AG04450 (cell line): ENCODE results near the gene PCED1B. TPM values are rescaled to one million over a fixed set of nuclear protein-coding genes. Genes with fewer than 3 reads are reported as not detected.
"Not testable (repeated sequence)": the region's sequence is repeated elsewhere in the genome, so short reads cannot be mapped to it uniquely, and the experiment has no call there.

Experiments used
- CTCF ChIA-PET: fragments of 300-600, 350-600 bp; formaldehyde crosslinking; extraction: SDS; loops from one replicate; lab custom pipeline; 2022; ENCODE audit warnings: antibody characterized with exemption, inconsistent platforms; lab: Charles Lee
- POLR2A ChIA-PET: fragments of 350-600 bp; formaldehyde crosslinking; extraction: SDS; loops from one replicate; lab custom pipeline; 2021; ENCODE audit warnings: antibody characterized with exemption, inconsistent platforms; lab: Yijun Ruan, JAX
- DNase-seq: peaks from one replicate; pipeline ENCODE4 v3.0.0-alpha.2; 2011; ENCODE audit warnings: low read depth, low spot score
- H3K27ac ChIP-seq: one replicate; pipeline ENCODE4 v1.5.1; 2012; ENCODE audit warnings: low read depth, low read length, control low read depth
- H3K27me3 ChIP-seq: one replicate; pipeline ENCODE4 v1.6.0; 2012; ENCODE audit warnings: low read length; ENCODE audit not compliant: control insufficient read depth, insufficient read depth
- H3K4me3 ChIP-seq: 2 replicates; pipeline ENCODE4 v1.5.1; 2011; ENCODE audit warnings: mild to moderate bottlenecking, low read depth, low read length, control low read depth
- H3K9me3 ChIP-seq: 2 replicates; pipeline ENCODE4 v1.5.1; 2012; ENCODE audit warnings: low read length; ENCODE audit not compliant: control insufficient read depth, insufficient read depth
- polyA plus RNA-seq: library from polyadenylated mRNA; depleted of rRNA; stranded (reverse); fragments of >200 nt; gene quantifications from 2 replicates; pipeline ENCODE4 v1.2.3, GENCODE V29; 2011
- TF ChIP-seq, protein P1 (sequence below): IDR thresholded peaks from 2 replicates; pipeline ENCODE4 v1.5.1; 2011; ENCODE audit warnings: low read depth, low read length, control low read depth, inconsistent platforms

PCED1B gene
- polyA plus RNA-seq, 1 experiment, result 0.88 TPM

DNA sequence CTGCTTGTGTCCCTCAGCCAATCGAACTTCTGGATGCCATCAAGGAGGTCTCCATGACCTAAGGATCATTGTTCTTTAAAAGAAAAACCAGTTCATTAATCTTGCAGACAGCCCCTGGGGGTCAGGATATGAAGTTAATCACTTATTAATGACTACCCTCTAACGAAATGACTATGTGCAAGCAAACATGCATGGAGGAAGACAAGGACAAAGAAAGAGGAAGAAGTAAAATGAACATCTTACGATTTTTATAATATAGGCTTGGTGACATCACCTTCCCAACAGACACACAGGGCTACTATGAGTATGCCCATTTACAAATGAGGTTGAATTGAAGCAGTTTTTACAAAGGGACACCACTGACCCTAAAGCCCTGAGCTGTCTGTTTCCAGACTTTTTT, 111.5 kb downstream of the PCED1B start:
- ChIA-PET POLR2A (no interaction called here), CTCF (no interaction called here)
- H3K27ac ChIP-seq, result no peak overlapping the region

DNA sequence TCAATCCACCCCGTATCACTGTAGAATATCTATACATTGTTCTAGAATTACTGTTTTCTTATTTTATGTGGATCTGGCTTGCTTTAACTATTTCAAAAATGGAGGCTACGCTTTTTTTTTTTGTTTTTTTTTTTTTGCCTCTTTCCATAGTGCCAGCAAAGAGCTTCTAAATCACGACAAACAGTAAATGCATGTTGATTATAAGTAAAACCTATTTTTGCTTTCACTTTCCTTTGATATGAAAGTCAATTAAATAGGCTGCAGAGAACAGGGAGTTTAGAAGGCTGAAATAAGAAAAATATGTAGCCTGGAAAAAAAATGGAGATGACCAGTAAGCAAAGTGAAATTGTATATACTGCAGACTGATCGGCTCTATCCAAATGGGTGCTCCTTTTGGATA, 112.6 kb downstream of the PCED1B start:
- Histone ChIP-seq H3K27me3 (no peaks in the 10 kb centered on the region), H3K27ac (no peak overlapping the region), H3K4me3 (no peak overlapping the region), H3K9me3 (no peaks in the 10 kb centered on the region)
- TF ChIP-seq, protein P1, sequence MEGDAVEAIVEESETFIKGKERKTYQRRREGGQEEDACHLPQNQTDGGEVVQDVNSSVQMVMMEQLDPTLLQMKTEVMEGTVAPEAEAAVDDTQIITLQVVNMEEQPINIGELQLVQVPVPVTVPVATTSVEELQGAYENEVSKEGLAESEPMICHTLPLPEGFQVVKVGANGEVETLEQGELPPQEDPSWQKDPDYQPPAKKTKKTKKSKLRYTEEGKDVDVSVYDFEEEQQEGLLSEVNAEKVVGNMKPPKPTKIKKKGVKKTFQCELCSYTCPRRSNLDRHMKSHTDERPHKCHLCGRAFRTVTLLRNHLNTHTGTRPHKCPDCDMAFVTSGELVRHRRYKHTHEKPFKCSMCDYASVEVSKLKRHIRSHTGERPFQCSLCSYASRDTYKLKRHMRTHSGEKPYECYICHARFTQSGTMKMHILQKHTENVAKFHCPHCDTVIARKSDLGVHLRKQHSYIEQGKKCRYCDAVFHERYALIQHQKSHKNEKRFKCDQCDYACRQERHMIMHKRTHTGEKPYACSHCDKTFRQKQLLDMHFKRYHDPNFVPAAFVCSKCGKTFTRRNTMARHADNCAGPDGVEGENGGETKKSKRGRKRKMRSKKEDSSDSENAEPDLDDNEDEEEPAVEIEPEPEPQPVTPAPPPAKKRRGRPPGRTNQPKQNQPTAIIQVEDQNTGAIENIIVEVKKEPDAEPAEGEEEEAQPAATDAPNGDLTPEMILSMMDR, result no peak
- CTCF ChIA-PET, result no interaction called here
- no peak for DNase-seq
- POLR2A ChIA-PET, result no interaction called here

More for the DNA sequence above, 111.5 kb downstream of the PCED1B start:
- TF ChIP-seq, protein P1, result no peak
- Histone ChIP-seq H3K9me3 (no peaks in the 10 kb centered on the region), H3K4me3 (no peak overlapping the region), H3K27me3 (no peaks in the 10 kb centered on the region)
- DNase-seq, result no peak

DNA sequence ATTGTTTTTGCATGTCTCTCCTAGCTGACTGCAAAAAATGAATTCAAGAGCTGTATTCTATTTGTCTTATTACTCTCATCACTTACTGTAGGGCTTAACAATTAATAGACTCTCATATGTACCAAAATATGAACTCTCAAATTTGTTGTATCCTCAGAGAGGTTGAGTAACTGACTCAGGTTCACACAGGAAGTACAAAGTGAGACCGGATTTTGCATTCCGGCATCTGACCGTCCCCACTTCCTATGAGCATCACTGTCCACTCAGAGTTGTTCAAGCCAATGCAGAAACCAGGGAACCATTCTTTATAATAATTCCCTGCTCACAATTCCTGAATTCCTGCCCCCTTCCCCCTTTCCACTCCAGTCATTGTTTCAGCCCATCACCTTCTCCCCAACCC, 113.6 kb downstream of the PCED1B start:
- Histone ChIP-seq H3K27me3 (no peaks in the 10 kb centered on the region), H3K9me3 (no peaks in the 10 kb centered on the region), H3K4me3 (no peak overlapping the region), H3K27ac (no peak overlapping the region)
- ChIA-PET CTCF (no interaction called here), POLR2A (no interaction called here)
- no peak for DNase-seq
- TF ChIP-seq, protein P1, result no peak

DNA sequence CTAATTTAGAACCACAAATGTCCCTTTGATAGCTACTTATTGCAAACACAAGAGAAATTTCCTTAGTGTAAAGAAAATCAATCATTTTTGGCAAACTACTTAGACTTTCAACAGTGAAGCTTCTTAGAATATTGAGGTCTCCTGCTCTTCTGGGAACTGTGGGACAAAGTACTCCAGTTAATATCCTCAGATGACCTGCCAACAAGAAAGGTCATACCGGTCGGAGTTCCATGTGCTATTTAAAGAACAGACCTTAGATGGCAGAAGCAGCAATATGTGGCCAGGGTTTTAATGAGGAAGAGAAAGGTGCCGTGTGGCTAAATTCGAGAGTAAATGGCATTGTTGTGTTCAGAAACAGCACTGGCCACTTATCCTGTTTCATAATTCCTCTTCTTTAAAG, 115.1 kb downstream of the PCED1B start:
- no peaks in the 10 kb centered on the region for H3K9me3 ChIP-seq
- CTCF ChIA-PET, result no interaction called here
- no peak overlapping the region for H3K27ac ChIP-seq
- POLR2A ChIA-PET, result no interaction called here
- H3K4me3 ChIP-seq, result no peak overlapping the region
- TF ChIP-seq, protein P1, result no peak
- no peaks in the 10 kb centered on the region for H3K27me3 ChIP-seq
- no peak for DNase-seq

DNA sequence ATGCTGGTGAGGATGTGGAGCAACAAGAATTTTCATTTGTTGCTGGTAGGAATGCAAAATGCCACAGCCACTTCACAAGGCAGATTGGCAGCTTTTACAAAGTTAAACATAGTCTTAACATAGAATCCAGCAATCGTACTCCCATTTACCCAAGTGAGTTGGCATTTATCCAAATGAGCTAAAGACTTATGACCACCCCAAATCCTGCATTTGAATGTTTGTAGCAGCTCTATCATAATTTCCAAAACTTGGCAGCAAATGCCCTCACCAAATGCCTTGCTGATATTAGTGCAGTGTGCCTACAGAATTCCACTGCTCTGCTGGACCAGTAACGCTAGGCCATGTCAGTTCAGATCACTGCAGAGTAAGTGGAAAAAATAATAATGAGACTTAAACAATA, 121.0 kb downstream of the PCED1B start:
- TF ChIP-seq, protein P1, result no peak
- ChIA-PET POLR2A (no interaction called here), CTCF (no interaction called here)
- DNase-seq, result no peak
- Histone ChIP-seq H3K27me3 (no peaks in the 10 kb centered on the region), H3K27ac (no peak overlapping the region), H3K9me3 (no peaks in the 10 kb centered on the region), H3K4me3 (no peak overlapping the region)

DNA sequence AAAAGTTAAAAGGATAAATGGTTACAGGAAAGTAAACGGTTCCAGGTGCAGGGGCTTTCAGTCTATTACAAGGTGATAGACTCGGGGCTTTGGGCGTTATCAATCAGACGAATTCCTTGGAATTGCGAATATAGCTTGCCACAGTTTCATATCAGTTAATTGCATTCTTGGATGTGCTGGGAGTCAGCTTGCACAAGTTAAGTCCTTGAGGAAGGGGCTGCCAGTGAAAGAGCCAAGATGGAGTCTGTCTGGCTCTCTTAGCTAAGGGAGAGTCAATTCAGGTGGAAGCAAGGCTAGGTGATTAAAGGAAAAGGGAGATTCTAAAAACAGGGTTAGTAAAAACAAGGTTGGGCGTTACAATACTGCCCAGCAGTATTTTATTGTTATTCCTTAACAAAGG, 121.8 kb downstream of the PCED1B start:
- CTCF ChIA-PET, H3K9me3 ChIP-seq, H3K27ac ChIP-seq, POLR2A ChIA-PET, H3K4me3 ChIP-seq, DNase-seq, H3K27me3 ChIP-seq: not testable (repeated sequence)
